Bronchial smooth muscle cell (primary cell): ENCODE data around the gene RIF1. TPM values are rescaled to one million over a fixed set of nuclear protein-coding genes. Genes with fewer than 3 reads are reported as not detected.

ENCODE experiments used
- total RNA-seq: library from RNA; depleted of rRNA; stranded (reverse); fragments of >200 nt; gene quantifications from 2 replicates; pipeline ENCODE4 v1.2.1, GENCODE V29; 2014

RIF1 gene, protein sequence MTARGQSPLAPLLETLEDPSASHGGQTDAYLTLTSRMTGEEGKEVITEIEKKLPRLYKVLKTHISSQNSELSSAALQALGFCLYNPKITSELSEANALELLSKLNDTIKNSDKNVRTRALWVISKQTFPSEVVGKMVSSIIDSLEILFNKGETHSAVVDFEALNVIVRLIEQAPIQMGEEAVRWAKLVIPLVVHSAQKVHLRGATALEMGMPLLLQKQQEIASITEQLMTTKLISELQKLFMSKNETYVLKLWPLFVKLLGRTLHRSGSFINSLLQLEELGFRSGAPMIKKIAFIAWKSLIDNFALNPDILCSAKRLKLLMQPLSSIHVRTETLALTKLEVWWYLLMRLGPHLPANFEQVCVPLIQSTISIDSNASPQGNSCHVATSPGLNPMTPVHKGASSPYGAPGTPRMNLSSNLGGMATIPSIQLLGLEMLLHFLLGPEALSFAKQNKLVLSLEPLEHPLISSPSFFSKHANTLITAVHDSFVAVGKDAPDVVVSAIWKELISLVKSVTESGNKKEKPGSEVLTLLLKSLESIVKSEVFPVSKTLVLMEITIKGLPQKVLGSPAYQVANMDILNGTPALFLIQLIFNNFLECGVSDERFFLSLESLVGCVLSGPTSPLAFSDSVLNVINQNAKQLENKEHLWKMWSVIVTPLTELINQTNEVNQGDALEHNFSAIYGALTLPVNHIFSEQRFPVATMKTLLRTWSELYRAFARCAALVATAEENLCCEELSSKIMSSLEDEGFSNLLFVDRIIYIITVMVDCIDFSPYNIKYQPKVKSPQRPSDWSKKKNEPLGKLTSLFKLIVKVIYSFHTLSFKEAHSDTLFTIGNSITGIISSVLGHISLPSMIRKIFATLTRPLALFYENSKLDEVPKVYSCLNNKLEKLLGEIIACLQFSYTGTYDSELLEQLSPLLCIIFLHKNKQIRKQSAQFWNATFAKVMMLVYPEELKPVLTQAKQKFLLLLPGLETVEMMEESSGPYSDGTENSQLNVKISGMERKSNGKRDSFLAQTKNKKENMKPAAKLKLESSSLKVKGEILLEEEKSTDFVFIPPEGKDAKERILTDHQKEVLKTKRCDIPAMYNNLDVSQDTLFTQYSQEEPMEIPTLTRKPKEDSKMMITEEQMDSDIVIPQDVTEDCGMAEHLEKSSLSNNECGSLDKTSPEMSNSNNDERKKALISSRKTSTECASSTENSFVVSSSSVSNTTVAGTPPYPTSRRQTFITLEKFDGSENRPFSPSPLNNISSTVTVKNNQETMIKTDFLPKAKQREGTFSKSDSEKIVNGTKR (N-terminal part only)
- 20.0 and 21.9 TPM in 2 replicates for total RNA-seq

DNA sequence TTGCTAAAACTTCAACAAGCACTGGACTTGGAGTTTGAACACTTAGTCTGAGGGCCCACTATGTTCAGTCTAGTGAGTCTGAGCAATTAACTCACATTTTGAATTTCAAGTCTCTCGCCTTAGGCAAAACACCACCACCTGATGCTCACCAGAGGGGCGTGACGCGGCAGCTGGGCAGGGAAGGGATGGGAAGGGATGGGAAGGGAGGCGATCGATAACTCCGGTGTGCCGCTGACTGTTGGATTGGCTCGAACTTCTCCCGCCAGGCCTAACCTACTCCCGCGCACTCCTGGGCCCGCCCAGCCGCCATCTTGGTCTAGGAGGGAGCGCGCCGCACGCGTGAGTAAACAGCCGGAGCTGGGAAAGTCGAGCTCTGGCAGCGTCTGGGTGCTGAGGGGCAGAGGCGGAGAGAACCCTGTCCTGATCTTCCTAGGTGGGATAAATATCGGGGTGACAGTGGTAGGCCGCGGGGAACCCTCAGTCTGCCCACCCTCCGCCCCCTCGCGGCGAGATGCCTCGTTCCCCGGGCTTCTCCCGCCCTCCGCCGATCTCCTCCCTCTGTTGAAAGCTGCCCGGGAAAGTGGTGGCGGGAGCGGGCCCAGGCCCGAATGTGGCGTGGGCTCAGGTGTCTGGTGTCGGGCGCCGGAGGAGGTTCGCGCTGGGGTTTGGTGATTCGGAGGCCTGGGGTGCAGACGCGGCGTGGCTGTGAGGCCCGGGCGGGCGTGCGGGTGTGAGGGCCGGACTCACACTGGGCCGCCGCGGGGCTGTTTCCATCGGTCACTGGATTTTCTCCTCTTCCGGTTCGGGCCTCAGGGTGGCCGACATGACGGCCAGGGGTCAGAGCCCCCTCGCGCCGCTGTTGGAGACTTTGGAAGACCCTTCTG is at the start of gene RIF1:
TSS of gene RIF1 (plus strand) at position 302 of the 884 bp plus-strand sequence. CDS start at position 824, 522 bp downstream.

Other genes with a start within 250 kb of the RIF1 start
- gene RBM43, start 148.0 kb upstream of the RIF1 start, total RNA-seq: 7.7 and 11.0 TPM in 2 replicates
- 11.9 and 14.3 TPM in 2 replicates for gene NMI, start 120.2 kb upstream of the RIF1 start, total RNA-seq
- gene TNFAIP6, start 52.3 kb upstream of the RIF1 start, total RNA-seq: 37.2 and 86.0 TPM in 2 replicates